Endodermal cell (in vitro differentiated cells): Measurements from ENCODE around the gene TTC39C. TPM values are rescaled to one million over a fixed set of nuclear protein-coding genes. Genes with fewer than 3 reads are reported as not detected.
"Not testable (repeated sequence)": the region's sequence is repeated elsewhere in the genome, so short reads cannot be mapped to it uniquely, and the experiment has no call there.

Source experiments
- DNase-seq: peaks from one replicate; pipeline ENCODE4 v3.0.0-alpha.2; 2017
- H3K27ac ChIP-seq: 2 replicates; pipeline ENCODE4 v1.5.1; 2013; ENCODE audit warnings: mild to moderate bottlenecking, low read depth, low read length, moderate library complexity
- H3K27me3 ChIP-seq: 2 replicates; pipeline ENCODE4 v1.6.1; 2013; ENCODE audit warnings: mild to moderate bottlenecking, low read length, moderate library complexity; ENCODE audit not compliant: insufficient read depth, control insufficient read depth, poor library complexity, severe bottlenecking
- H3K36me3 ChIP-seq: 2 replicates; pipeline ENCODE4 v1.7.0; 2013; ENCODE audit warnings: mild to moderate bottlenecking, low read length, moderate library complexity; ENCODE audit not compliant: control insufficient read depth, insufficient read depth
- H3K4me1 ChIP-seq: one replicate; pipeline ENCODE4 v1.7.0; 2013; ENCODE audit warnings: low read length; ENCODE audit not compliant: control insufficient read depth, insufficient read depth
- H3K4me3 ChIP-seq: 2 replicates; pipeline ENCODE4 v1.5.1; 2013; ENCODE audit warnings: mild to moderate bottlenecking, low read length, moderate library complexity
- H3K9ac ChIP-seq: 2 replicates; pipeline ENCODE4 v1.6.1; 2013; ENCODE audit warnings: mild to moderate bottlenecking, low read length, moderate library complexity; ENCODE audit not compliant: poor library complexity, severe bottlenecking; ENCODE audit errors: extremely low read depth
- H3K9me3 ChIP-seq: 2 replicates; pipeline ENCODE4 v1.6.1; 2013; ENCODE audit warnings: mild to moderate bottlenecking, low read length, moderate library complexity; ENCODE audit not compliant: control insufficient read depth
- H3K27ac Mint-ChIP-seq: 2 replicates; pipeline ENCODE4 v1.8.0; 2020; ENCODE audit warnings: mixed read lengths
- H3K27me3 Mint-ChIP-seq: 2 replicates; pipeline ENCODE4 v1.8.0; 2021; ENCODE audit warnings: mild to moderate bottlenecking, mixed read lengths; ENCODE audit not compliant: insufficient read depth
- H3K36me3 Mint-ChIP-seq: 2 replicates; pipeline ENCODE4 v1.8.0; 2020; ENCODE audit warnings: low read depth, mixed read lengths
- H3K4me1 Mint-ChIP-seq: 2 replicates; pipeline ENCODE4 v1.8.0; 2020; ENCODE audit warnings: mixed read lengths
- H3K4me3 Mint-ChIP-seq: 2 replicates; pipeline ENCODE4 v1.8.0; 2020; ENCODE audit warnings: mild to moderate bottlenecking, moderate library complexity, mixed read lengths
- H3K9me3 Mint-ChIP-seq: 2 replicates; pipeline ENCODE4 v1.8.0; 2020; ENCODE audit warnings: mild to moderate bottlenecking, mixed read lengths
- WGBS, 2 experiments: methylation state at CpG; one replicate each; pipeline versions ENCODE4 v1.1.5 to v1.1.7; 2013; ENCODE audit warnings: missing lambda C conversion rate in 2 of 2, mixed read lengths in 1 of 2; ENCODE audit not compliant: insufficient coverage in 1 of 2, insufficient read length in 1 of 2; 5-methylcytosine and 5-hydroxymethylcytosine counted together
- total RNA-seq, 2 donors: library from RNA; stranded (reverse); fragmentation: NEBNext Ultra II Directional in 1 of 2; extraction: Animal tissue kit (Norgen Biotek cat#: 25700) in 1 of 2; gene quantifications; 2 replicates in 1 of 2; 3 replicates in 1 of 2; pipeline ENCODE4 v1.2.1, GENCODE V29; 2021
- TF ChIP-seq, protein P1 (sequence below): fragments of 200-600 bp; sonication (generic); conservative IDR thresholded peaks from 2 replicates; pipeline ENCODE4 v1.5.0; 2021; ENCODE audit warnings: antibody characterized with exemption, mild to moderate bottlenecking

Gene TTC39C
- total RNA-seq, 2 donors from 2014 or later: 14.0 to 19.7 TPM

DNA sequence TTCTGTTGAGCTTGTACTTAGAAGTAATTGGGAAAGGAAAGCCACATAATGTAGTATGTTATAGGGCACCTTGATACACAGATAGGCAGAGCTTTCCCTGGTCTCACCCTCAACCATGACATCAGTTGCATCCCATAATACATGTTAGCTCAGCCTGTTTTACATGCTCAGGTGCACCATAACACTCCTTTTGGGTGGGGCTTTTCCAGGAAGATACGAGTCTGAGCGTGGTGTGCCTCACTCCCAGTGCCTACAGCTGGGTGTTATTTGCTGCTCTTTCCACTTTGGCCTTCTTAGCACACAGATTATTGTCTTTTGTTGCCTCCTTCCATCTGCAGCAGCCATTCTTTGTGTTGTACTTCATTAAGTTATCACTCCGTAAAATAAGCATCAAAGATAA lies 11.9 kb downstream of the TTC39C start:
- H3K27ac Mint-ChIP-seq: no peak overlapping the region
- H3K4me3 Mint-ChIP-seq: no peak overlapping the region
- DNase-seq: no peak
- H3K4me1 ChIP-seq: no peaks in the 10 kb centered on the region
- H3K36me3 Mint-ChIP-seq: no peaks in the 10 kb centered on the region
- H3K27ac ChIP-seq: no peak overlapping the region
- no peak overlapping the region for H3K4me3 ChIP-seq
- H3K27me3 Mint-ChIP-seq: peaks cover 7% of the 10 kb centered on the region
- no peaks in the 10 kb centered on the region for H3K9me3 ChIP-seq
- no peaks in the 10 kb centered on the region for H3K9me3 Mint-ChIP-seq
- TF ChIP-seq, protein P1, sequence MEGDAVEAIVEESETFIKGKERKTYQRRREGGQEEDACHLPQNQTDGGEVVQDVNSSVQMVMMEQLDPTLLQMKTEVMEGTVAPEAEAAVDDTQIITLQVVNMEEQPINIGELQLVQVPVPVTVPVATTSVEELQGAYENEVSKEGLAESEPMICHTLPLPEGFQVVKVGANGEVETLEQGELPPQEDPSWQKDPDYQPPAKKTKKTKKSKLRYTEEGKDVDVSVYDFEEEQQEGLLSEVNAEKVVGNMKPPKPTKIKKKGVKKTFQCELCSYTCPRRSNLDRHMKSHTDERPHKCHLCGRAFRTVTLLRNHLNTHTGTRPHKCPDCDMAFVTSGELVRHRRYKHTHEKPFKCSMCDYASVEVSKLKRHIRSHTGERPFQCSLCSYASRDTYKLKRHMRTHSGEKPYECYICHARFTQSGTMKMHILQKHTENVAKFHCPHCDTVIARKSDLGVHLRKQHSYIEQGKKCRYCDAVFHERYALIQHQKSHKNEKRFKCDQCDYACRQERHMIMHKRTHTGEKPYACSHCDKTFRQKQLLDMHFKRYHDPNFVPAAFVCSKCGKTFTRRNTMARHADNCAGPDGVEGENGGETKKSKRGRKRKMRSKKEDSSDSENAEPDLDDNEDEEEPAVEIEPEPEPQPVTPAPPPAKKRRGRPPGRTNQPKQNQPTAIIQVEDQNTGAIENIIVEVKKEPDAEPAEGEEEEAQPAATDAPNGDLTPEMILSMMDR: no peak
- peaks cover 12% of the 10 kb centered on the region for H3K4me1 Mint-ChIP-seq
- peaks cover 24% of the 10 kb centered on the region for H3K27me3 ChIP-seq
- 96 to 100% methylated on average over 3 of the region's 3 CpGs for WGBS, 2 experiments
- no peaks in the 10 kb centered on the region for H3K36me3 ChIP-seq
- H3K9ac ChIP-seq: no peak overlapping the region

DNA sequence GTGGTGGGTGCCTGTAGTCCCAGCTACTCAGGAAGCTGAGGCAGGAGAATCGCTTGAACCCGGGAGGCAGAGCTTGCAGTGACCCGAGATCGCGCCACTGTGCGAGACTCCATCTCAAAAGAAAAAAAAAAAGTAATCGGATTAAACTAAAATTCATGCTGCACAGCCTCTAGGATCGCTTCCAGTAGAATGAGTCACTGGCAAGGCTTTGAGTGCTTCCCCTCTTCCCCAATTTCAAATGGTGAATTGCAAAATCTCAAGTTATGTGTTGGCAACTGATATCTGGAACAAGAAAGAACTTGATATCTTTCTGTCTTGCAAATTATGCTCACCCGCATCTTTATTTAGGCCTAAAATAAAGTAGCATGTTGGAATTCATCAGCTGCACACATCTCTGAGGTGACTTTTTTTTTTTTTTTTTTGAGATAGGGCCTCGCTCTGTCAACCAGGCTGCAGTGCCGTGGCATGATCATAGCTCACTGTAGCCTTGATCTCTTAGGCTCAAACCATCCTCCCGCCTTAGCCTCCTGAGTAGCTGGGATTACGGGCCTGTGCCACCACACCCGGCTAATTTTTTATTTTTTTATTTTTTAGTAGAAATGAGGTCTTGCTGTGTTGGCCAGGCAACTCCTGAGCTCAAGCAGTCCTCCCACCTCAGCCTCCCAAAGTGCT lies 12.7 kb downstream of the TTC39C start:
- WGBS, 2 experiments: 86 to 98% methylated on average over 12 to 14 of the region's 14 CpGs

DNA sequence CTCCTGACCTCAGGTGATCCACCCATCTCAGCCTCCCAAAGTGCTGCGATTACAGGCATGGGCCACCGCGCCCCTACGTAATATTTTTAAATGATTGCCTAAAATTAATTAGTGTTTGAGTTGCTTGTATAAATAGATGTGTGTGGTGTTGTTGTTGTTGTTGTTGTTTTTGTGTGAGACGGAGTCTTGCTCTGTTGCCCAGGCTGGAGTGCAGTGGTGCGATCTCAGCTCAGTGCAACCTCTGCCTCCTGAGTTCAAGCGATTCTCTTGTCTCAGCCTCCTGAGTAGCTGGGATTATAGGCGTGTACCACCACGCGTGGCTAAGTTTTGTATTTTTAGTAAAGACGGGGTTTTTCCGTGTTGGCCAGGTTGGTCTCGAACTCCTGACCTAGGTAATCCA lies 14.4 kb downstream of the TTC39C start:
- H3K9me3 ChIP-seq, H3K36me3 Mint-ChIP-seq, H3K9me3 Mint-ChIP-seq, H3K27ac Mint-ChIP-seq, H3K4me1 ChIP-seq, H3K4me3 ChIP-seq, DNase-seq, H3K36me3 ChIP-seq, H3K9ac ChIP-seq, H3K27ac ChIP-seq, H3K4me3 Mint-ChIP-seq: not testable (repeated sequence)
- Mint-ChIP-seq H3K27me3 (peaks cover 21% of the 10 kb centered on the region), H3K4me1 (peaks cover 16% of the 10 kb centered on the region)
- peaks cover 49% of the 10 kb centered on the region for H3K27me3 ChIP-seq
- 94% methylated on average over 13 of the region's 13 CpGs for WGBS, 2 experiments

More for the DNA sequence above, 12.7 kb downstream of the TTC39C start:
- Histone ChIP-seq H3K27ac (no peak overlapping the region), H3K9ac (no peak overlapping the region), H3K4me3 (no peak overlapping the region), H3K9me3 (no peaks in the 10 kb centered on the region), H3K27me3 (peaks cover 33% of the 10 kb centered on the region), H3K4me1 (no peaks in the 10 kb centered on the region), H3K36me3 (no peaks in the 10 kb centered on the region)
- no peaks in the 10 kb centered on the region for H3K36me3 Mint-ChIP-seq
- TF ChIP-seq, protein P1: no peak
- no peak overlapping the region for H3K27ac Mint-ChIP-seq
- no peak for DNase-seq
- H3K9me3 Mint-ChIP-seq: no peaks in the 10 kb centered on the region
- H3K4me3 Mint-ChIP-seq: no peak overlapping the region
- peaks cover 16% of the 10 kb centered on the region for H3K4me1 Mint-ChIP-seq
- peaks cover 9% of the 10 kb centered on the region for H3K27me3 Mint-ChIP-seq

DNA sequence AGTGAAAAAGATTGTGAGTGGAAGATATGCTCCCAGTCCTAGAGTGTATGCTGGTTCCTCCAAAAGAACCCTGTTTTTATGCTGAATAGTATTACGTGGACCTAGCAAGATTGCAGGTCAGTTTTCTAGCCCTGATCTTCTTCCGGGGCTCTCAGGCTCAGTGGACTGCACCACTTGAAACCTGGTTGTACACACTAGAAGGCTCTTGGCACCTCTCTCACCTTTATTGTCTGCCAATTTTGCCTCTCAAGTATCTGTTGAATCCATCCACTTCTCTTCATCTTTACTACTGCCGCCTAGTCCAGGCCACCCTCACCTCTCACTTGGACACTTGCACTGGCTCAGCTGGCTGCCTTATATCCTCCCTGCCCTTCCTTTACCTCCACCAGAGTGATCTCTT lies 16.8 kb downstream of the TTC39C start:
- TF ChIP-seq, protein P1: no peak
- Histone ChIP-seq H3K4me1 (no peaks in the 10 kb centered on the region), H3K9ac (no peak overlapping the region), H3K4me3 (no peak overlapping the region), H3K36me3 (no peaks in the 10 kb centered on the region), H3K9me3 (no peaks in the 10 kb centered on the region), H3K27ac (no peak overlapping the region), H3K27me3 (peaks cover 73% of the 10 kb centered on the region)
- Mint-ChIP-seq H3K4me3 (no peak overlapping the region), H3K9me3 (no peaks in the 10 kb centered on the region), H3K27me3 (peaks cover 21% of the 10 kb centered on the region), H3K4me1 (peaks cover 16% of the 10 kb centered on the region), H3K36me3 (no peaks in the 10 kb centered on the region), H3K27ac (no peak overlapping the region)
- no peak for DNase-seq
- WGBS, 2 experiments: 92 to 96% methylated on average over 3 of the region's 3 CpGs
